GM18951 (cell line): Measurements from ENCODE around the gene KIRREL3.

ENCODE experiments used
- POLR2A ChIP-seq: IDR thresholded peaks from 4 replicates; pipeline ENCODE4 v1.6.1; 2011; ENCODE audit warnings: mild to moderate bottlenecking; ENCODE audit not compliant: insufficient read length, insufficient read depth; ENCODE audit errors: extremely low read depth
- in situ Hi-C: fragments of 300-500 bp; cut with MboI; formaldehyde crosslinking; loops from one replicate; pipeline ENCODE4 v1.12.0; 2022; ENCODE audit warnings: low sequenced_read_pairs, mixed read lengths, inconsistent platforms; ENCODE audit not compliant: unreplicated experiment

Gene KIRREL3

GRCh38 chr11:126497581-126498122 lies 502.9 kb downstream of the KIRREL3 start:
- in situ Hi-C loops = no loop called here
- TF ChIP-seq POLR2A = no peak

GRCh38 chr11:126496576-126497337 lies 503.8 kb downstream of the KIRREL3 start:
- in situ Hi-C loops = no loop called here
- no peak for TF ChIP-seq POLR2A

GRCh38 chr11:126495281-126496220 lies 505.0 kb downstream of the KIRREL3 start:
- in situ Hi-C loops = no loop called here
- TF ChIP-seq POLR2A = no peak

GRCh38 chr11:126494831-126495230 lies 505.7 kb downstream of the KIRREL3 start:
- TF ChIP-seq POLR2A = no peak
- in situ Hi-C loops = no loop called here

DNA sequence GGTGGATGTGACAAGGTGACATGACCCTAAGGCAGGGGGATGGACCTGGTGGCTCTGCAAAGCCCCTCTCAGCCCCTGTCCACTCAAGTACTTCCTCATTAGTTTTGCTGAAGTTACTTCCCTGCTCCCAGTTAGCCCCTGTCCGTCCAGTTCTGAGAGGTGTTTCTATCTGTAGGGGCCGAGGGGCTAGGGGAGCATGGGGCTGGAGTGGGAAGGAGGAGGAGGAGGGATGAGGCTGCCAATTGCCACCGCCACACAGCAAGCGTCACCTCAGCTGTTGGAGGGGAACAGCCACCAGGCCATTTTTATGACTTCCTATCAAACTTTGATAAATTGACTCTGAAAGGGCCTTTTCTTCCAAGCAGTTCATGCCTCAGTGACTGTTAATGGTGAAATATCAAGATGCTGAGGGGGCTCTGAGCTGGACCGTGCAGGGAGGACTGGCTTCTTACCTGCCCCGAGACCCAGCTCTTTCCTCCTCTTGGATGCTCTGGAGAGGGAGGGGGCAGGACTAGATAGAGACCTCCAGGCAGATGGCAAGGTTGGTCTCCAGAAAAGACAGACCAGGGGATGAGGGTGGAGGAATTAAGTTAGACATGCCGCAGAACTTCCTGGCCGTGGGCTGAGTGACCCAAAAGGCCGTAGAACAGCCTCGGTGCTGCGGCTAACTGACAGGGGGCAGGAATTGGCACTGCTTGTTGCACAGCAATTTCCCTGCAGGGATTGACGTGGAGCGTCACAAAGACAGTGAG lies 508.1 kb downstream of the KIRREL3 start:
- in situ Hi-C loops = no loop called here
- TF ChIP-seq POLR2A = no peak

DNA sequence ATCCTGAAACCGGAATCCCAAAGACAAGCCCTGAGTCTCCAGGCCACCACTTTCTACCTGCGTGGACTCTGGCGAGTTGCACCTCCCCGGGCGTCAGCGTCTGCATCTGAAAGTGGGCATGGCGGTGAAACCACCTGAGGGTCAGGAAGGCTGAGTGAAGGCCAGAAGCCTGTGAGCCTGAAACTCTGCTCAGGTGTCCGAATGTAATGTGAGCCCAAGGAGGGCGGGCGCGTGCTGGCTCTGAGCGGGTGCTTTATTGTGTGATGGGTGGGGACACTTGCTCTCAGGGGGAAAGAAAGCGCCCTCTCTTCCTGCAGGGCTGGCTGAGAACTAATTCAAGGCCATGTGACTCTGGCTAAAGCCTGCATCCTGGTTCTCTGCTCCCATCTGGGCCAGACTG lies 509.5 kb downstream of the KIRREL3 start:
- in situ Hi-C loops = no loop called here
- TF ChIP-seq POLR2A = no peak

DNA sequence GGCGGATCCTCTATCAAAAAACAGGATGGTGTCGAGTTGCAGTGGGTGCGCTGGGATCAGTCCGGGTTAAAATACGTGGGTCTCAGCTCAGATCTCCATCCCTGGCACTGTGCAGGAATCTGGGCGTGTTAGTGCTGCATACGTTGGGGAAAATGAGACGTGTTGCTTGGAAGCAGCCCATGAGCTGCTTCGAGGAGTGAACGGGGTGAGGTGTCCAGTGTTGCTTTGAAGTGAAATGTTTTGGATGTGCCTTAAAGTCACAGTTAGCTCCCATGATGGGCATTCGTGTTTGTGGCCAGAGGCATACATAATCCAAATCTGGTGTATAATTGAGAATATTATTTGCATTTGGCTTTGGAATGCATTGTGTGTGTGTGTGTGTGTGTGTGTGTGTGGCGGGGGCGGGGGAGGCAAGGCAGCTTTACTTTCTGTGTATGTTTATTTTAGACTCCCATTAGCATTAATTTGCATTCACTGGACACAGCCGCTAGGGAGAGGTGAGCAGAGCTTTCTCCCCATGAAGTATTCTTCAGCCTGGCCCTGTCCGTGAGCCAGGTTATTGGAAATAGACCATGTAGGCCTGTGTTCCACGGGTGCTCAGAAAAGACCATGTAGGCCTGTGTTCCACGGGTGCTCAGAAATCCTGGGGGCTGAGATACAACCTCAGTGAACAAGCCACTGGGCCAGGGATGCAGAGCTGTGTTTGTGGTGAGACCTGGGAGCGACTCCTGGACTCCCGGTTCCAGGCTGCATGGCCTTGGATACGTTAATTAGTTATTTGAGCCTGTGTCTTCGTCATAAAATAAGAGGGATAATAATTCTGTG lies 510.5 kb downstream of the KIRREL3 start:
- in situ Hi-C loops = no loop called here
- TF ChIP-seq POLR2A = no peak

DNA sequence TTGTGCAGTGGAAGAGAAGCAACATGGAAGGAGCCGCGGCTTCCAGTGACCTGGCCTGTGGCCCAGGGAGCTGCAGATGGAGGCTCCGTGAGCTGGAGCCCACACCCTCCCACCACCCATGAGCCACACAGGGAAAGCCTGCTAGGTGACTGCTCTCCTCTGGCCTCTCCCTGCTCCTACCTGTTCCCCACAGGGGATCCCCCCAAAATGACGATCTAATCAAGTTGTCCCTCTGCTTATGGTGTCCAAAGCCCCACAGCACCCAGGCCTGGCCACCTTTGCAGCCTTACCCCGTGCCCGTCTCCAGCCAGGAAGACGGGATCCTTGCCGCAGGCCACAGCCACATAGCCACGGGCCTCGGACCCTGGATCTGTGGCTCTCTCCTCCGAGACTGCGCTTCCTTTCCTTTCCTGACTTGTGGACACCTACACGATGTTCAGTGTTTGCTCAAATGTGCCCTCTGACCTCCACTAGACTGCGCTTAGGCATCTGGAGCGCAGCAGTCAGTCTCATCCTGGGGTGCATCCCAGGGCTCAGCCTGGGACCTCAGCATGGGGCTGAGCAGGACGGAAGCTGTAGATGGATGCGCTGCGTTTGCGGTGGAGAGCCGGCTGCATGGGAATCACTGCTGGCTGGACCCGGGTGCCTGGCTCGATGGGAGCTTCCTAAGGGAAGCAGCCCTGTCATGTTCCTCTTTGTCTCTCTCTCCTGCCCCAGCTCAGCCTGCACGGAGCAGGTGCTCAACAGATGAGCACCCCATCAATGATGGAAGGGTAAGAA lies 511.8 kb downstream of the KIRREL3 start:
- no peak for TF ChIP-seq POLR2A
- in situ Hi-C loops = no loop called here

DNA sequence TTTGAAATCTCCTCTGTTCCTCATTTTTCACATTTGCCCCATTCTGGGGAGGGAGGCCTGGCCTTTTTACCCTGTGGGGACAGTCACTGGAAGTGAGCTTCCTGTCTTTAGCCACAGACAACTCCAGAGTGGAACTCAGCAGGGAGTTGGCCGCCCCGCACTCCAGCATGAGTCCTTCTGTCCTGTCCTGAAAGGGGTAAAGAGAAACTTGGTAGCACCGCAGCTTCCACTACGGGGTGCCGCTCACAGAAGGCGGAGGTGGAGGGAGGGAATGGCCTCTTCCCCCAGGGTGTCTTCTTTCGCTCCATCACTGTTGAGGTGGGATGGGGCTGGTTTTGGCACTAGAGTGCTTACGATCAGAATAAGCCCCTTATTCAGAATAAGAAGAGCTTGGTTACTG lies 512.9 kb downstream of the KIRREL3 start:
- in situ Hi-C loops = no loop called here
- TF ChIP-seq POLR2A = no peak

GRCh38 chr11:126485986-126486635 lies 514.5 kb downstream of the KIRREL3 start:
- in situ Hi-C loops = no loop called here

More at GRCh38 chr11:126485986-126486635, 514.5 kb downstream of the KIRREL3 start:
- no peak for TF ChIP-seq POLR2A
